GM19467 (cell line): ENCODE results near the gene FTSJ1.
"Not testable (repeated sequence)": the region's sequence is repeated elsewhere in the genome, so short reads cannot be mapped to it uniquely, and the experiment has no call there.

Experiments
- ATAC-seq: cut with Tn5 transposase; IDR thresholded peaks from one replicate; pipeline ENCODE4 v1.9.1; 2021; ENCODE audit warnings: mild to moderate bottlenecking, moderate library complexity; ENCODE audit not compliant: unreplicated experiment

FTSJ1 gene

GRCh38 chrX:48475774-48476577 lies at the start of gene FTSJ1:
TSS of gene FTSJ1 (plus strand) at chrX:48476199. CDS start at chrX:48478048, 1,849 bp downstream.
- peak; percentile 86 for ATAC-seq

GRCh38 chrX:48427027-48427716 lies 48.8 kb upstream of the FTSJ1 start:
- ATAC-seq: not testable (repeated sequence)

GRCh38 chrX:48429606-48430005 lies 46.4 kb upstream of the FTSJ1 start:
- ATAC-seq: not testable (repeated sequence)

- ATAC-seq: not testable (repeated sequence)
Measured at GRCh38 chrX:48430166-48430565, 45.8 kb upstream of the FTSJ1 start.

GRCh38 chrX:48433713-48434112 lies 42.3 kb upstream of the FTSJ1 start:
- not testable (repeated sequence) for ATAC-seq

- ATAC-seq: not testable (repeated sequence)
Measured at GRCh38 chrX:48447201-48447600, 28.8 kb upstream of the FTSJ1 start.

GRCh38 chrX:48450076-48450475 lies 25.9 kb upstream of the FTSJ1 start:
- no peak for ATAC-seq

- no peak for ATAC-seq
Measured at GRCh38 chrX:48451708-48452107, 24.3 kb upstream of the FTSJ1 start.

GRCh38 chrX:48456628-48457331 lies 19.2 kb upstream of the FTSJ1 start:
- no peak for ATAC-seq

GRCh38 chrX:48458711-48459110 lies 17.3 kb upstream of the FTSJ1 start:
- ATAC-seq: no peak

GRCh38 chrX:48459483-48459882 lies 16.5 kb upstream of the FTSJ1 start:
- ATAC-seq: no peak

GRCh38 chrX:48460031-48460430 lies 16.0 kb upstream of the FTSJ1 start:
- ATAC-seq: no peak

GRCh38 chrX:48460606-48461005 lies 15.4 kb upstream of the FTSJ1 start:
- ATAC-seq: no peak

GRCh38 chrX:48461830-48462229 lies 14.2 kb upstream of the FTSJ1 start:
- no peak for ATAC-seq

GRCh38 chrX:48465336-48465933 lies 10.6 kb upstream of the FTSJ1 start:
- no peak for ATAC-seq

GRCh38 chrX:48466696-48467095 lies 9.3 kb upstream of the FTSJ1 start:
- ATAC-seq: no peak

GRCh38 chrX:48467281-48467761 lies 8.7 kb upstream of the FTSJ1 start:
- no peak for ATAC-seq

GRCh38 chrX:48468247-48468671 lies 7.7 kb upstream of the FTSJ1 start:
- ATAC-seq: no peak

GRCh38 chrX:48468693-48469691 lies 7.0 kb upstream of the FTSJ1 start:
- ATAC-seq: no peak
